GM21423 (cell line): ENCODE data around the gene POLR3B.

ENCODE experiments used
- ATAC-seq: cut with Tn5 transposase; IDR thresholded peaks from one replicate; pipeline ENCODE4 v1.9.1; 2021; ENCODE audit warnings: mild to moderate bottlenecking, moderate library complexity; ENCODE audit not compliant: unreplicated experiment

POLR3B gene

DNA sequence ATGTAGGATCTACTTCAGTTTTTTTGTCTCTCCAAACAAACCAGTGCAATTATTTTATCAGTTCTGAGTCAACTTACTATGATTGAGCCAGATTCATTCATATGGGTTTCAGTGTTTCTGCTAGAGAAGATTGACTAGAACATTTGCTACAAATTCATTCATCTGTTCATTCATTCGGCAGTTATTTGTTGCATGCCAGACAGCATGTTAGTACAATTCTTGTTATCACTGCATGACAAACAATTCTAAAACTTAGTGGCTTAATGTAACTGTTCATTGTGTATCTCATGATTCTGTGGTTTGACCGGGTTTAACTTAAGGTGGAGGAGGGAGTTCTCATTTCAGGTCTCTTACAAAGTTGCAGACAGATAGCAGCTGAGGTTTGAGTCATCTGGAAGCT, 52.3 kb downstream of the POLR3B start:
- no peak for ATAC-seq

DNA sequence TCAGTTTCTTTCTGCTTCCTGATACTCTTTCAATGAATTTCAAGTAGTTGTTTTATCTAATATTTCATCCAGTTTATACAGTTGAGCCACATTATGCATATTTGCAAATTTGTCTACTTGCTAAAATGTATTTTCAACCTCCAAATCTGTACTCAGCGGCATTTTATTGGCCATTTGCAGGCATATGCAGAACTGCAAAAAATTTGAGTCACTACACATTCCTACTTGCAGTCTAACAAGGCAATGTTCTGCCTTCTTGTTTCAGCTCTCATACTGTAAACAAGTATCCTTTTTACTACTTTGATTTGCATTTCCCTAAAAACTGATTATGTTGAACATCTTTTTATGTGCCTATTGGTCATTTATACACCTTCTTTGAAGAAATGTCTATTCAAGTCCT, 55.0 kb downstream of the POLR3B start:
- no peak for ATAC-seq

DNA sequence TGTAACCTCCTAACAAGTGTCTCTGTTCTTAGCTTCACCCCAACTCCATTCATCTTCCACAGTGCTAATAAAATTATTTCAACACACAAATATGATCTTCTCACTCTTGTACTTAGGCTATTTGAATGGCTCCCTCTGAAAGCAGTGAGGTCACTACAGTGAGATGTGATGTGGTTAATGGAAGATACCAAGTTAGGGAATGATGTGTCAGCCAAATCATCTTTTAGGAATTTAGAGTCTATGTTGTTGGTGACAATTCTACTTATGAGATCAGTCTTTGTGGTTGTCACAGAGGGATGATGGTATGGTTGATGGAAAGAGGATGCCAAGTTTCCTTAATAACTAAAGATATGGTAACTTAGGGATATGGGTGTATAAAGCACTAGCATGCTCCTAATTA, 57.6 kb downstream of the POLR3B start:
- ATAC-seq = no peak

DNA sequence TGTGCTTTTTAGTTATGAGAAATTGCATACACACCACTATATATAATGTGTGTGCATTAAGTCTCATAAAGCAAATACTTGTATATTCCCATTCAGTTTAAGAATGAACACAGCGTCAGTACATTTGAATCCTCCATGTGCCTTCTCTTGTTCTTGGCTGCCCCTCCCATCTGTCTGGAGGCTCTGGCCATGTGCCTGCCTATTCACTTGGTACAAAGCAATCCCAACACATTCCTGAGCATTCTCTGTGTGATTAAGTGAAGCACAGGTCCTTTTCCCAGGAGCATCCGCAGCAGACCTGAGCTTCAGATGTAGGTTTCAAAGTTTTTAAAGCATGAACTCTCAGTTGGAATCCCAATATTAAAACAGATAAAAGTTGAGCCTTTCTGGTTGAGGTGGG, 58.7 kb downstream of the POLR3B start:
- ATAC-seq = no peak

DNA sequence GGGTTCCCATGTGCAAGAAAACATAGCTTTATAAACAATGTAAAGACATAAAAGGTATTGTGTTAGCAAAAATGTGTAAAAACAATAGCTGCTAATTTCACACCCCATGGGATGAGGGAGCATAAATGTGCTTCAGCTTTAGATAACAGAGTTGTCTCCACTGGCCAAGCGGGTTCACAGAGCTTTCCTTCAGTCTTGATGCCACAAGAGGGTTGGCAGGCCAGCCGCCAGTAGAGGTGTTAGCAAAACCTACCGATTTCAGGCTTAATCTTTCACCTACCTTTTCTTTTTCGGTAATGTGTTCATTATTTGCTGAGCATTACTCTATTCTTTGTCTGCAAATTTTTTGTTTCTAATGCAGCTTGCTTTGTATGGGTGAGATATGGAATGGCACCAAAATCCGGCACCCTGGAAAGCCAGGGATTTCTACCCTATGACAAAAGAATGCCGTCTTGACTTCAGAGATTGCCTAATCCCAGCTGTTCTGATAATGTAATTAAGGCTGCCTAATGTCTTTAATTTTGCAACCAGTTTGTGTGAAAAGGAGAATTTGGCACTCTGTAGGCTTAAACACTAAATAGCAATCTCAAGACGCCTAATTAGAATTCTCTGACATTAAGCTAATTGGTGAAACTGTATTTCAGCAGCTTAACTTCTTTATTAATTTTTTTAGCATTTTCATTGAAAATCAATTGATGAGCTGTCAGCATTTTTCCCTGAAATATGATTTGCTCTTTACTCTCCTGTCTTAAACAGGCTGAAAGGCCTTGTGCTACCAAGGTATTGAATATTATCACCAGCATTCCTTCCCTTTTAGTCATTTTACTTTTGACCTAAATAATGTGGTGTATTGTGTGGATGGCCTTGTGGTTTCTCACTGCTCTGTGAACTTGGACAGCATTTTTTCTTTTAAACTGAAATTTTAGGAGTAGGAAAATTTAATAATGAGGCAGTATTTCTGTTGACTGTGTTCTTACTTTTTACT, 60.7 kb downstream of the POLR3B start:
- ATAC-seq = no peak

DNA sequence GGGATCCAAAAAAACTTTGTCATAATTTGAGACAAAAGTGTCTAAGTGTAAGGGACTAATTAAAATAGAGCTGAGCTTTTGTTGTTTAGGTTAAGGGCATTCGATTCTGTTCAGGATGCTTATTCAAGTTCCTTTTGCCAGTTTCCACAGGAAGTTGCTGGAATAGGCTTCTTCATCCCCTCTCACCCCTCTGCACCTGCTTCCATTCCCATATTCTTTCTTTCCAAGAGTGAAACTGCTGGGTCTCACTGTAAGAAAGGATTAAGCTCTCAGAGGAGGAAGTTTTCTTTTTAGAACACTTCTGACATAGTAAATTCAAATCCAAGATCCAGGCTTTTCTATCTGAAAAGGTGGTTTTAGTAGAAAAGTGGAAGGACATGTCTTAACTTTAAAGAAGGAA, 61.4 kb downstream of the POLR3B start:
- no peak for ATAC-seq

DNA sequence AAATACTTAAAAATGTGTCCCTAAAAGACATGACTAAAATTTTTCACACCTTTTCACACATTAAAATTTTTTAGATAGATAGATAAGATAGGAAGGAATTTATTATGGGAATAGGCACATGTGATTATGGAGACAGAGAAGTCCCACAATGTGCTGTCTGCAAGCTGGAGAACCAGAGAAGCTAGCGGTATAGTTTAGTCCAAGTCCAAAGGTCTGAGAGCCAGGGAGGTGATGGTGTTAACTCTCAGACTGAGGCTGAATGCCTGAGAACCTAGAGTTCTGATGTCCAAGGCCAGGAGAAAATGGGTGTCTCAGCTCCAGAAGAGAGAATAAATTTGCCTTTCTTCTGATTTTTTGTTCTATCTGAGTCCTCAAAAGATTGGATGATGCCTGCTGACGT, 65.7 kb downstream of the POLR3B start:
- no peak for ATAC-seq

DNA sequence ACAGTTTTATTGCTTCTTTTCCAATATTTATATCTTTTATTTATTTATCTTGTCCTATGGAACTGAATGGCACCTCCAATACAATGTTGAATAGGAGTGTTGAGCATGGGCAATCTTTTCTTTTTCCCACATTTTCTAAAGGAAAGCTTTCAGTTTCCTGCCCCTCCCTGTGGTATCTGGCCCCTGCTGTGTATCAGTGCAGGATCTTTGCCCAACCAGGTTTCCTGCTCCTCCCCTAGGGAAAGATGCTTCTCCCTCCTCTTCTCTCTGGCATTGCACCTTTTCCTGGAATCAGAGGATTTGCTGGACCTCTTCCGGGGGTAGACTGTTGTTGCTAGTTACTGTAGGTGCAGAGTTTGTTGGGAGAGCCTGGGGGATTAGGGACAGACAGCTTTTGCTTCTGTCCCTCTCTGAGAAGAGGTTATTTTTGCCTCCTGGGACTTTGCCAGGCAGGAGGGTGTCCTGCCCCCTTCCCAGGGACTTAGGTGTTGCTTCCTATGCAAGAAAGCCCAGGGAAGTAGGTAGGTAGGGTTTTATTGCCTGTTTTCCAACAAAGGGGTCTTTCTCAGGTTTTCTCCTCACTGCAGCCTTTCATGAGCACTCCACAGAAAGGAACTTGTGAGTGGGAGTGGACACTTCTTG, 67.6 kb downstream of the POLR3B start:
- no peak for ATAC-seq

DNA sequence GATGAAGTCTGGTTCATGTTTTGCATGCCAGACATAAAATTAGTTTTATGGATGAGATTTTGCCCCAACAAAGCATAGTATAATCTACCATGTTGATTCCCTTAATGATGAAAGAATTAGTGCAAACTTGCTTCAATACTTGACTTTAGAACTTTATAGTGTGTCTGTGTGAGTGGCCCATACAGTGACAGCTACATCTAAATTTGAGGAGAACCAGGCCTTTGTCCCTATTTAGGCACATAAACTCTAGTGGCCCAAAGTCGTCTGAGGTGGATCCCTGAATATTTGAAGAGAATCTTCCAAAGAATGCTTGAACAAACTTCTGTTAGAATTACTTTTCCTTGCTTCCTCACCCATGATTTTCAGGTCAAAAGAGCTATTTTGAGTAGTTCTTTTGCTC, 70.4 kb downstream of the POLR3B start:
- ATAC-seq = no peak

DNA sequence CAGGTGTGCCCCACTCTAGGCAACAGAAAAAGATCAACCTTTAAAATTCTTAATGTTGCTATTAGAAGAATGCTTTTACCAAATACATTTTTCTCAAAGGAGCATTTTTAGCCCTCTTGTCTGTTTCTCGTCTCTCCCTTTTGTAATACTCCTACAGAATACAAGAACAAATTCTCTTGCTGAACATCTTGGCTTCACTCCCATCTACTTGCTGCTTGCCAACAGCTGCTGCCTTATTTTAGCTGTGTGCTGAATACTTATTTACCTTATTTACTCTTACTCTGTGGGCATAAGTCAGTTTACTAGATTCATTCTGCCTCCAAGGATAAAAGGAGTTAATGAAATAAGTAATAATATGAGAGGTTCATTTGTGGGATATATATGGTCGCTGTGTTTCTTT, 70.8 kb downstream of the POLR3B start:
- no peak for ATAC-seq

DNA sequence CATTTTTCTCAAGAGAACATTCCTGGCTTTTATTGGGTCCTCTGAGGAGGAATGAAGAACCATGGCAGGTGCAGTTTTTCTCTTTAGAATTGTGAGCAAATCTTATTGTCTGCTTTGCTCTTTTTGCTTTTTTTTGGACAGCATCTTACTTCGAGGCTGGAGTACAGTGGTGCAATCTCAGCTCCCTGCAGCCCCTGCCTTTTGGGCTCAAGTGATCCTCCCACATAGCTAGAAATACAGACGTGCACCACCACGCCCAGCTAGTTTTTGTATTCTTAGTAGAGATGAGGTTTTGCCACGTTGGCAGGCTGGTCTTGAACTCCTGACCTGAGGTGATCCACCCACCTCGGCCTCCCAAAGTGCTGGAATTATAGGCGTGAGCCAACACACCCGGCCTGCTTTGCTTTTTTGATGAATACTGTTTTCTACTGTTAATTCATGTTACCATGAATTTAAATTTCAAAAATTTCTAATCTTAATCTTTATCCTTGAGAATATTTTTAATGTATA, 71.5 kb downstream of the POLR3B start:
- no peak for ATAC-seq

DNA sequence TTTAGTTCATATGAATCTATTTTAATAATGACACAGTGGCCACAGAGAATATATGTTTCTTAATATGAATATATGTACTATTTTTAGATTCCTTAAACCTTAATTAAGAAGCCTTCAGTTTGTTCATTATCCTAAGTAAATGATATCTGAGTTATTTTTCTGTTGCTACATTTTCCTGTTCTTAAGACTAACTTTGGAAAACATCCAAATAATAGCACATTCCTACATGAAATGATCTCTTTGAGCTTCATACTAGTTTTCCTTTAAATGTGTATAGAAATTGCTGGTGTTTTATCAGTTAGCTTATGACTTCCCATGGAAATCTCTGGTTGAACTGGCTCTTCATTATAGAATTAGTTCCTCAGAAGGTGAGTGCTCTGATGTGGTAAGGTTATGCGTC, 72.1 kb downstream of the POLR3B start:
- no peak for ATAC-seq

DNA sequence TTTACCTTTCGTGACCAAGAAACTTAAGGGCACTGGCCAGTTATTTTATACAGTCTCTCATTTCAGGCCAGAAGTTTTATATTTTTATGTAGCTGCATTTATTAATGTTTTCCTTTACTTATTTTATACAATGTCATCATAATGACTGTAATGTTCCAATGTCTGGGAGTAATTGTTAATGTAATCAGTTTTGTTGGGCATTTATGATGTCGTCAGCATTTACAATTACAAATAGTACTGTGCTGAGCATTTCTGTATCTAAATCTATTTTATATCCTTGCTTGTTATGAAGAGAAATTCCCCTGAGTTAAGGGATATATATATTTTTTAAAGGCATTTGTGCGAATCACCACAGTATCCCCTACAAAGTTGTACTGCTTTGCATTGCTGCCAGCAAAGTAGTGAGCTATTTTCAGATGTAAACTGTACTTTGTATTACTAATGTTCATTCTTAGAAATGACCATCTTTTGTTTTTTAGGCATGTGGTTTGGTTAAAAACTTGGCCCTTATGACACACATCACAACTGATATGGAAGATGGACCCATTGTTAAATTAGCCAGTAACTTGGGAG, 74.4 kb downstream of the POLR3B start:
- ATAC-seq = no peak

DNA sequence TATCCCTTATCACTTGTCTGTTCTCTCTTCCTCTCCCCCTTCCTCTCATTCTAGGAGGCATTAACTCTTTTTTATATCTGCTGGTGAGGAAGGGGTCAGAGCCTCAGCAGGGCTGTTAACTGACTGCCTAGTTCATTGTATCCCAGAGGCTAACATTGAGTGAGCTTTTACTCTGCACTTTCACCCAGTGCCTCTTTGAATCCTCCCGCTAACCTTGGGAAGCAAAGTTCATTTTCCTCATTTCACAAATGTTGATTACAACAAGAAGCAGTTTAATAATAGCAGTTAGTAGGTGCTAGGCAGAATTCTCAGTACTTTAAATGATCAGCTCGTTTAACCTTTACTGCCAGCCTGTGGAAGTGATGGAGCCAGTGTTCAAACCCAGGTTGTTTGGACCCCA, 75.5 kb downstream of the POLR3B start:
- ATAC-seq = no peak

DNA sequence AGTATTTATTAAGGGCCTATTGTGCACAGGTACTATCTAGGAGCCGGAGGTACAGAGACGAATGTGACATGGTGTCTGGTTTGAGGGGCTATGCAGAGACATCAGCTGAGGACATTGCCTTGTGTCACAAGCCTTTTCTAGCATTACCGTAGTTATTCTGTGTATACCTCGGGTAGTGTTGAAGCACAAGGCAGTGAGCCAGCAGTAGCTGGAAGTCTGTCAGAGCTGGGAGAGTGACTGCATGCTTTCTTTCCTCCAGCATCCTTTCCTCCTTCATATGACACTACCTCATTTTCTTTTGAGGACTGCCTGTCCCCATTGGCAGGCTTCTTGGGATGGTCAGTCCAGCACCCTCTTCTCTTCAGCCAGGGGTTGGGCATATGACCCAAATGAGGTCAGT, 77.0 kb downstream of the POLR3B start:
- ATAC-seq = no peak

DNA sequence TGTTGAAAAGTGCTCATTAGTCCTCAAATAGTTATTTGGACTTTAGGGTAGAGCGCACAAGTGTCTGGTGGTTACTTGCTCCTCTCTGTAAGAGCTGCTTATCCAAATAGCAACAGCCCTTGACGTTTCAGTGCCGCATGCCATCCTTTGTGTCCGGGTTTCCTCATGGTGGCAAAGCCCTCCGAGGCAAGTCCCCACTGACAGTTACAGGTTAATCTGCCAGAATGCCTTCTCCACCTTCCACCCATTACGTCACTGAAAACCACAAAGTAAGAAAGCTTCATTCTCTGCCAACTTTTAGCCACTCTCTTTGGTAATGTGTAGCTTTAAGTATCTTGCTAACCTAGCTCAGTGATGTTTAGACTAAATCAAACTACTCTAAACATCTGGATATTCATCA, 78.6 kb downstream of the POLR3B start:
- no peak for ATAC-seq

DNA sequence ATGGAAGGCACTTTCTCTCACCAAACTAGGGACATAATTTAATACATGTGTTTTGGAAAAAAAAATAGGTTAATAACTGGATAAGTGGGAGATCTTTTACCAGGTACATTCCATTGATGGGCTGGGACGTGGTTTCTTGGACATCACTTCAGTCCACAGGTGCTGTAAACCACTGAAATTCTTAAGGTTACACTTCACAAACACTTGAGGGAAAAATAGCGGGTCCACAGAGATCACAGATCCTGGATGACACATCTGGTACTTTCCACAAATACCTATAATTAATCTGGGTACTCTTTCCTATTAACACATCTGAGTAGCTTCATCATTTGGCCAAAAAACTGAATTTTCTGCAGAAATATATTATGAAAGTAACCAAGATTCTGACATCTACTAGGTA, 85.0 kb downstream of the POLR3B start:
- no peak for ATAC-seq

DNA sequence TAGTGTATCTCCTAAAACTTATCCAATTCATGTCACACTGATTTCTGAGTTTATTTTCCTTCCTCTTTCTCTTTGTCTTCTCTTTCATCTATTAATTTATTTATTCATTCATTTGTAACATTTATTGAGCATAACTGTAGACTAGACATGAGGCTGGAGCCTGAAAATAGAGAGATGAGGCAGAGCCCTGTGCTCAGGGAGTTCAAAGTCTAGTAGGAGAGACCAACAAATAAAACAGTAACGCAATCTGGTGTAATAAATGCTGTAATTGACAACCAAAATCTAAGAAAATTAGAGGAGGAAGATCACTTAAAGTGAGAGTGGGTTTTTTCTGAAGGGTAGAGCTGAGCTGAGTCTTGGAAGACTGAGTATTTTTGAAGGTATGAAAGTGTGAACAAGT, 87.5 kb downstream of the POLR3B start:
- ATAC-seq = no peak

DNA sequence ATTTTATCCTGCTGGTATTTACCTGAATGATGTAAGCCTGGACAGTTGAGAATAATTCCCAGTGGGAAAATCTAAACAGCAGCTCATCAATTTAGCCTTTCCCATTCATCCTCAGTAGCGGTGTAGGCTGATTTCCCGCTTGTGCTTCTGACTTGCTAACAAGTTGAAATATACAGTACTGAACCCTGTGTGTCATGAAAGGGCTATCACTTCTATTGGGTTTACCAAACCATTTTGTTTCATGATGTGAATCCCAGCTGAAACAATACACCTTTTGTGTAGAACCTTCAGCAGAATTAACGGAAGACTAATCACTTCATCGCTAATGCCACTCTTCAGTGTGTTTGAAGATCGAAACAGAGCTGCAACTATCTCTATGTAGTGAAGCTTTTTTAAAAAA, 88.4 kb downstream of the POLR3B start:
- no peak for ATAC-seq

DNA sequence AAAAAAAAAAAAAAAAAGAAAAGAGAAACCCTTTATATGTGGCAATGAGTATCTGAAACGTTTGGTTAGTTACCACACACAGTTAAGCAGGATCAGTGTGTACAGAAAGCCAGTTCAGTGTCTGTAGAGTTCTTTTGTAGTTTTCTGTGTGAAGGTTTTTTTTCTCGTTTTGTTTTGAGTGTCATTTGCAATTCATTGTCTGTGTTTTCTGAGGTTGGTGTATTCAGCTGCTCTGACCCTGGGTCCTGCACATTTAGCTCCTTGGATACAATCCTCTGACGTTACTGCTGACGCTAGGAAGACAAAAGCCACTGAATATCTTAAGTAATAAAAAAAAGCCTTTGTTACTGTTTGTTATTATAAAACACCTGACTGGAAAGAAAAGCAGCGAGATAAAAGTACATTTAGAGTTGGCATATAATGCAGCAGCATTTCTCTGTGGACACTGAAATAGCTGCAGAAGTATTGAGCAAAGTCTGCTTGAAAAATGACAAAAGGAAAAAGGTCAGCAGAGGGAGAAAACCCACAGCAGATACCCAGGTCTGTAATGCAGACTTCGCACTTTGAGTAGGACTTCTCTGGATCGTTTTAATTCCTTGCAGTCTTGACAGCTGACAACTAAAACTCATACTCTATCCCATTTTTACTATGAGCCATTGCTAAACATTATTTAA, 89.0 kb downstream of the POLR3B start:
- no peak for ATAC-seq

DNA sequence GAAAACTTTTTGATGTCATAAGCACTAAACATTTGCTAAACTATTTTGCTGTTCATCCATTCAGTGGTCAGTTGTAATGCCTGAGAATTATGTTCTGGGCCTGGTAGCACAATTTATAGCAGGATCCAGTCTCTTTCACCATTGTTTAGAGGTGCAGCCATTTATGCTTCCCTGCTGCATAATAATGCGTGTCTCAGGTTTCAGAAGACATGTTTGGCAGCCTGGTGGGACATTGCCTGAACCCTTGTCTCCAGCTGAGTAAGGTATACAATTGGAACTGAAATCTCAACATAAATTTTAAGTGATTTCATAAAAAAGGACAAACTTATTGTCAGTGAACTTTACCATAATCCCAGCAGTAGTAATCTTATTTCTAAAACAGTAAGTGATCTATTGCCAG, 94.8 kb downstream of the POLR3B start:
- ATAC-seq = no peak
